Heart right ventricle (tissue), 16 donors: ENCODE measurements around the gene LNPK. TPM values are rescaled to one million over a fixed set of nuclear protein-coding genes. Genes with fewer than 3 reads are reported as not detected.

ENCODE experiments used
- ATAC-seq, 8 donors: fragments of 200-7000 bp; cut with Tn5 transposase; one replicate each; pipeline ENCODE4 v1.9.1; 2020; ENCODE audit warnings: mild to moderate bottlenecking in 8 of 8, moderate library complexity in 8 of 8, moderate number of reproducible peaks in 1 of 8
- DNase-seq, 2 donors: peaks; one replicate each; pipeline ENCODE4 v3.0.0-alpha.2; 2020
- H3K27ac ChIP-seq, 10 donors: fragments of 200-600 bp; sonication (generic) in 2 of 10; one replicate each; pipeline versions ENCODE4 v1.5.0 to v1.8.0; 2020 to 2022; ENCODE audit warnings: mild to moderate bottlenecking in 3 of 10
- H3K27me3 ChIP-seq, 7 donors: fragments of 200-600 bp; one replicate each; pipeline ENCODE4 v1.8.0; 2021 to 2022; ENCODE audit warnings: mild to moderate bottlenecking in 2 of 7
- H3K36me3 ChIP-seq, 9 donors: fragments of 200-600 bp; sonication (generic) in 1 of 9; one replicate each; pipeline versions ENCODE4 v1.5.0 to v1.8.0; 2020 to 2022; ENCODE audit warnings: mild to moderate bottlenecking in 2 of 9
- H3K4me1 ChIP-seq, 9 donors: fragments of 200-600 bp; sonication (generic) in 1 of 9; one replicate each; pipeline versions ENCODE4 v1.5.0 to v1.8.0; 2020 to 2022; ENCODE audit warnings: mild to moderate bottlenecking in 4 of 9
- H3K4me3 ChIP-seq, 10 donors: fragments of 200-600 bp; sonication (generic) in 2 of 10; one replicate each; pipeline versions ENCODE4 v1.5.0 to v1.8.0; 2020 to 2022; ENCODE audit warnings: mild to moderate bottlenecking in 7 of 10, moderate library complexity in 2 of 10
- H3K9me3 ChIP-seq, 11 donors: fragments of 200-600 bp in 10 of 11; sonication (generic) in 2 of 11; one replicate each; pipeline versions ENCODE4 v1.5.0 to v1.8.0; 2013 to 2022; ENCODE audit warnings: mild to moderate bottlenecking in 2 of 11, control low read depth in 1 of 11, moderate library complexity in 1 of 11
- WGBS, 2 donors: extraction: QIAGEN DNeasy Blood & Tissue Kit; methylation state at CpG; one replicate each; pipeline ENCODE4 v1.1.7; 2013; ENCODE audit warnings: inconsistent platforms in 1 of 2; 5-methylcytosine and 5-hydroxymethylcytosine counted together
- intact Hi-C, 10 donors: fragments of 100-400 bp; cut with DNase I; formaldehyde crosslinking; loops; one replicate each; pipeline versions ENCODE4 v1.11.1 to v1.14.2; 2022
- polyA plus RNA-seq, 2 donors: library from polyadenylated mRNA; stranded (reverse); fragments of 200-250 nt; gene quantifications; one replicate each; pipeline ENCODE4 v1.2.3, GENCODE V29; 2013
- total RNA-seq, 10 donors: library from RNA; stranded (reverse); fragmentation: NEBNext Ultra II Directional in 3 of 10; extraction: Animal tissue kit (Norgen Biotek cat#: 25700) in 3 of 10; gene quantifications; one replicate each; pipeline versions ENCODE4 v1.2.1 to v1.2.4, GENCODE V29; 2021 to 2023
- TF ChIP-seq, protein P1 (sequence below), 9 donors: fragments of 200-600 bp; sonication (generic) in 2 of 9; IDR thresholded peaks; one replicate each; pipeline versions ENCODE4 v1.5.0 to v1.8.0; 2021 to 2022; ENCODE audit warnings: antibody characterized with exemption in 9 of 9, mild to moderate bottlenecking in 5 of 9, moderate library complexity in 1 of 9
- donor health status: Arrhythmogenic right ventricular cardiomyopathy.
- donor health status: ischemic (EF 13 %, LVEDD 7.1; RV severe dilation, severe dysfunction).
- donor health status: healthy with polysubstance abuse.
- donor health status: DM: no; HTN: yes; CAD: no.
- donor health status: DM: no; HTN: no; CAD: no.
- donor health status: ischemic (EF 25% LVEDD 6.9; RV normal size, moderate dysfunction).
- donor health status: ischemic (EF 25% LVEDD 5.7; RV mildly dilated, moderate dysfunction).
- donor health status: healthy.
- donor health status: DM: yes; HTN: yes; CAD: no.
- donor health status: Ischemic cardiomyopathy.
- donor health status: ischemic (EF 35%, LVEDD 5.7; RV mildly dilated, moderate dysfunction).
- donor health status: nonischemic (EF 11% LVEDD 7.7; RV severe dilation, severe dysfunction).
- donor health status: DM: yes; HTN: yes; CAD: no.
- donor health status: PGD.
- donor health status: ischemic (EF 29% LVEDD 5.4; RV normal size, mild dysfunction).
- donor health status: nonischemic (EF 23%, LVEDD 6.1; RV moderate dilation, normal function).

LNPK gene
- total and polyA plus RNA-seq, 12 donors = 4.9 to 51.3 (median 32.5) TPM

DNA sequence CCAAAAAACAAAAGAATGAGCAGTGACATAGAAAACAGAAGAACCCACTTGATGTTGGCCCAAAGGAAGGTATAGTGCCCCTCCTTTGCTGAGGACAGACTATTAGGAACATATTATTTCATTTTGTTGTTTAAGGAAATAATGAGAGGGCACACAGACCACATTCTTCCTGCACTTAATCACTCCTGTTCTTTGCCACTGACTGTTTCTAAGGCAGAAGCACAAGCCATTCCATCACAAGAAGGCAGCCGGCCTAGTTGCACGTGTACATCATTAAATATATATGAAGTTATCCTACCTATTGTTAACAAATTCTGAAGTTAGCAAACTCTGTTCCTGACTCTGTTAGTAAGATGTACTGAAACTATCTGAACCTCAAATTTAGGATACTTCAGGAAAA is 110.0 kb downstream of the LNPK start:
- WGBS, 2 donors = 84 to 89% methylated on average over 2 of the region's 2 CpGs
- Histone ChIP-seq H3K4me1 (no peaks in the 10 kb centered on the region), H3K36me3 (no peaks in the 10 kb centered on the region), H3K27ac (no peak overlapping the region), H3K27me3 (no peaks in the 10 kb centered on the region), H3K9me3 (peaks cover 0 to 12% (median 0%) of the 10 kb centered on the region in 11 donors), H3K4me3 (no peak overlapping the region)
- intact Hi-C loops = no loop called here
- ATAC-seq (no peak), DNase-seq (no peak)
- TF ChIP-seq, protein P1, sequence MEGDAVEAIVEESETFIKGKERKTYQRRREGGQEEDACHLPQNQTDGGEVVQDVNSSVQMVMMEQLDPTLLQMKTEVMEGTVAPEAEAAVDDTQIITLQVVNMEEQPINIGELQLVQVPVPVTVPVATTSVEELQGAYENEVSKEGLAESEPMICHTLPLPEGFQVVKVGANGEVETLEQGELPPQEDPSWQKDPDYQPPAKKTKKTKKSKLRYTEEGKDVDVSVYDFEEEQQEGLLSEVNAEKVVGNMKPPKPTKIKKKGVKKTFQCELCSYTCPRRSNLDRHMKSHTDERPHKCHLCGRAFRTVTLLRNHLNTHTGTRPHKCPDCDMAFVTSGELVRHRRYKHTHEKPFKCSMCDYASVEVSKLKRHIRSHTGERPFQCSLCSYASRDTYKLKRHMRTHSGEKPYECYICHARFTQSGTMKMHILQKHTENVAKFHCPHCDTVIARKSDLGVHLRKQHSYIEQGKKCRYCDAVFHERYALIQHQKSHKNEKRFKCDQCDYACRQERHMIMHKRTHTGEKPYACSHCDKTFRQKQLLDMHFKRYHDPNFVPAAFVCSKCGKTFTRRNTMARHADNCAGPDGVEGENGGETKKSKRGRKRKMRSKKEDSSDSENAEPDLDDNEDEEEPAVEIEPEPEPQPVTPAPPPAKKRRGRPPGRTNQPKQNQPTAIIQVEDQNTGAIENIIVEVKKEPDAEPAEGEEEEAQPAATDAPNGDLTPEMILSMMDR (IDR thresholded peaks at IDR 0.05) = no peak

GRCh38 chr2:175890636-175891242 is 111.3 kb downstream of the LNPK start:
- ATAC-seq = peak in 6 of 8 donors; percentile 23 to 96 (median 78)
- TF ChIP-seq, protein P1 (IDR thresholded peaks at IDR 0.05) = no peak

GRCh38 chr2:175889701-175890302 is 112.3 kb downstream of the LNPK start:
- Histone ChIP-seq H3K27ac (peak overlapping the region in 3 of 10 donors; percentile 49 to 74 (median 59)), H3K9me3 (no peaks in the 10 kb centered on the region), H3K4me1 (peaks cover 0 to 8% (median 0%) of the 10 kb centered on the region in 9 donors), H3K4me3 (no peak overlapping the region), H3K36me3 (no peaks in the 10 kb centered on the region), H3K27me3 (no peaks in the 10 kb centered on the region)
- intact Hi-C loops = no loop called here
- no peak for DNase-seq
- TF ChIP-seq, protein P1 (IDR thresholded peaks at IDR 0.05) = no peak
- WGBS, 2 donors = 87 to 93% methylated on average over 3 of the region's 3 CpGs
- ATAC-seq = no peak

More at GRCh38 chr2:175890636-175891242, 111.3 kb downstream of the LNPK start:
- Histone ChIP-seq H3K27me3 (no peaks in the 10 kb centered on the region), H3K9me3 (peaks cover 0 to 7% (median 0%) of the 10 kb centered on the region in 11 donors), H3K4me3 (no peak overlapping the region), H3K36me3 (no peaks in the 10 kb centered on the region), H3K4me1 (no peaks in the 10 kb centered on the region), H3K27ac (peak overlapping the region in 8 of 10 donors; percentile 38 to 74 (median 52))
- DNase-seq = peak in 1 of 2 donors; percentile 8
- WGBS, 2 donors = 55 to 59% methylated on average over 9 of the region's 9 CpGs
- intact Hi-C loops = no loop called here

- ATAC-seq (no peak), DNase-seq (no peak)
- TF ChIP-seq, protein P1 (IDR thresholded peaks at IDR 0.05) = no peak
- H3K9me3 ChIP-seq = no peaks in the 10 kb centered on the region
- WGBS, 2 donors = 80 to 90% methylated on average over 2 of the region's 2 CpGs
- peaks cover 0 to 12% (median 0%) of the 10 kb centered on the region in 9 donors for H3K4me1 ChIP-seq
- intact Hi-C loops = no loop called here
- no peak overlapping the region for H3K27ac ChIP-seq
- H3K36me3 ChIP-seq = no peaks in the 10 kb centered on the region
- no peaks in the 10 kb centered on the region for H3K27me3 ChIP-seq
- H3K4me3 ChIP-seq = no peak overlapping the region
Measured at GRCh38 chr2:175887776-175888175, 114.3 kb downstream of the LNPK start.
